HCT116 (cell line): ENCODE results near the gene ROCK1. TPM values are rescaled to one million over a fixed set of nuclear protein-coding genes. Genes with fewer than 3 reads are reported as not detected.

Source experiments
- ATAC-seq: fragments of 200-7000 bp; cut with Tn5 transposase; 2 replicates; pipeline ENCODE4 v1.9.1; 2020; ENCODE audit warnings: mild to moderate bottlenecking, moderate library complexity
- BruUV-seq: library from RNA; stranded (reverse); fragments of 400-500 nt; replicated peaks from 2 replicates; lab custom pipeline; 2021; lab: Mats Ljungman, UMichigan
- CTCF ChIA-PET: fragments of 300-600 bp; sonication (Branson Sonifier 250); formaldehyde crosslinking; loops from one replicate; lab custom pipeline; 2021; ENCODE audit warnings: antibody characterized with exemption; lab: Charles Lee
- POLR2A ChIA-PET: fragments of 300-600, 350-600 bp; sonication (Branson Sonifier 250); formaldehyde crosslinking; loops from one replicate; lab custom pipeline; 2021; ENCODE audit warnings: antibody characterized with exemption; lab: Charles Lee
- RAD21 ChIA-PET, 2 experiments: fragments of 300-600 bp; sonication (Branson Sonifier 250); formaldehyde crosslinking; loops; one replicate each; lab custom pipeline; 2023; ENCODE audit warnings: low total read pairs in 2 of 2; ENCODE audit not compliant: uncharacterized antibody in 2 of 2, unreplicated experiment in 2 of 2, low non-redundant PET in 1 of 2; lab: Charles Lee
- DNase-seq: peaks from one replicate; pipeline ENCODE4 v3.0.0-alpha.2; 2010; ENCODE audit warnings: low read depth, low spot score
- H2AFZ ChIP-seq: fragments of 200-600 bp; shearing (Covaris generic), sonication (generic); 2 replicates; pipeline ENCODE4 v1.6.1; 2017; ENCODE audit warnings: low read depth, mixed run types, mixed read lengths, antibody characterized with exemption, low read length; ENCODE audit not compliant: poor library complexity, severe bottlenecking
- H3K27ac ChIP-seq: 2 replicates; pipeline ENCODE4 v1.5.1; 2012; ENCODE audit warnings: low read depth, low read length
- H3K27me3 ChIP-seq: fragments of 200-600 bp; sonication (generic); 2 replicates; pipeline ENCODE4 v1.6.1; 2016; ENCODE audit warnings: mixed run types, low read length, mixed read lengths; ENCODE audit not compliant: insufficient read depth
- H3K36me3 ChIP-seq, 2 experiments: fragments of 200-500 bp in 1 of 2; fragments of 200-600 bp in 1 of 2; sonication (Bioruptor generic) in 1 of 2; sonication (generic) in 1 of 2; 2 replicates each; pipeline versions ENCODE4 v1.5.1 to v1.6.1; 2014 to 2016; ENCODE audit warnings: low read length in 2 of 2, inconsistent platforms in 1 of 2, mixed read lengths in 1 of 2, mixed run types in 1 of 2; ENCODE audit not compliant: insufficient read depth in 2 of 2, control insufficient read depth in 1 of 2
- H3K4me1 ChIP-seq, 2 experiments: fragments of 200-600 bp in 1 of 2; sonication (generic) in 1 of 2; 2 replicates each; pipeline versions ENCODE4 v1.5.1 to v1.6.1; 2012 to 2017; ENCODE audit warnings: low read length in 2 of 2, inconsistent platforms in 1 of 2, mild to moderate bottlenecking in 1 of 2, mixed read lengths in 1 of 2, mixed run types in 1 of 2, moderate library complexity in 1 of 2; ENCODE audit not compliant: insufficient read depth in 2 of 2, control insufficient read depth in 1 of 2
- H3K4me2 ChIP-seq: fragments of 200-600 bp; sonication (generic); 2 replicates; pipeline ENCODE4 v1.6.1; 2017; ENCODE audit warnings: mixed run types, low read length, mixed read lengths
- H3K4me3 ChIP-seq, 2 experiments: fragments of 200-600 bp in 1 of 2; sonication (generic) in 1 of 2; replicated peaks in 1 of 2; 2 replicates each; pipeline ENCODE4 v1.5.1; 2011 to 2016; ENCODE audit warnings: low read length in 2 of 2, control low read depth in 1 of 2, low read depth in 1 of 2, mild to moderate bottlenecking in 1 of 2, mixed read lengths in 1 of 2, mixed run types in 1 of 2
- H3K79me2 ChIP-seq: fragments of 200-600 bp; sonication (generic); 2 replicates; pipeline ENCODE4 v1.6.1; 2017; ENCODE audit warnings: mild to moderate bottlenecking, mixed run types, low read length, moderate library complexity, mixed read lengths; ENCODE audit not compliant: insufficient read depth
- H3K9ac ChIP-seq: fragments of 200-600 bp; sonication (generic); 2 replicates; pipeline ENCODE4 v1.6.1; 2016; ENCODE audit warnings: low read length, mixed read lengths
- H3K9me2 ChIP-seq: fragments of 200-600 bp; sonication (generic), shearing (Covaris generic); 2 replicates; pipeline ENCODE4 v1.6.1; 2017; ENCODE audit warnings: mixed run types, mild to moderate bottlenecking, moderate library complexity; ENCODE audit not compliant: insufficient read depth
- H3K9me3 ChIP-seq, 2 experiments: fragments of 200-500 bp in 1 of 2; fragments of 200-600 bp in 1 of 2; sonication (Bioruptor generic) in 1 of 2; sonication (generic) in 1 of 2; 2 replicates each; pipeline ENCODE4 v1.6.1; 2014 to 2017; ENCODE audit warnings: low read length in 2 of 2, mixed read lengths in 2 of 2, inconsistent platforms in 1 of 2, low read depth in 1 of 2, mild to moderate bottlenecking in 1 of 2, mixed run types in 1 of 2, moderate library complexity in 1 of 2; ENCODE audit not compliant: control insufficient read depth in 1 of 2, insufficient read depth in 1 of 2
- H4K20me1 ChIP-seq: fragments of 200-600 bp; sonication (generic), shearing (Covaris generic); 2 replicates; pipeline ENCODE4 v1.6.1; 2017; ENCODE audit warnings: mixed run types, mild to moderate bottlenecking, moderate library complexity; ENCODE audit not compliant: insufficient read depth
- CEBPB ChIP-seq: IDR thresholded peaks from 2 replicates; pipeline ENCODE4 v1.6.1; 2012; ENCODE audit warnings: low read depth
- EGR1 ChIP-seq: IDR thresholded peaks from 2 replicates; pipeline ENCODE4 v1.6.1; 2012; ENCODE audit warnings: low read depth
- POLR2AphosphoS5 ChIP-seq: IDR thresholded peaks from 2 replicates; pipeline ENCODE4 v1.6.1; 2011; ENCODE audit warnings: mild to moderate bottlenecking, low read depth, low read length, moderate library complexity
- RAD21 ChIP-seq: IDR thresholded peaks from 2 replicates; pipeline ENCODE4 v1.6.1; 2012; ENCODE audit warnings: low read depth, mild to moderate bottlenecking
- REST ChIP-seq: IDR thresholded peaks from 2 replicates; pipeline ENCODE4 v1.6.1; 2012; ENCODE audit warnings: low read depth
- SIN3A ChIP-seq: IDR thresholded peaks from 2 replicates; pipeline ENCODE4 v1.6.1; 2012; ENCODE audit warnings: low read depth
- ZNF274 ChIP-seq: fragments of 200-500 bp; sonication (Bioruptor generic); IDR thresholded peaks from 2 replicates; pipeline ENCODE4 v1.6.1; 2014; ENCODE audit warnings: mild to moderate bottlenecking, low read depth, low read length, inconsistent platforms
- intact Hi-C: fragments of 100-400 bp; cut with micrococcal nuclease; formaldehyde crosslinking; loops from 2 replicates; pipeline ENCODE4 v1.10.0; 2022
- total RNA-seq: library from RNA; stranded (reverse); gene quantifications from one replicate; pipeline ENCODE4 v1.2.1, GENCODE V29; 2021; ENCODE audit not compliant: unreplicated experiment

Gene ROCK1
- total RNA-seq, 1 experiment from 2014 or later: 38.1 TPM

- H3K36me3 ChIP-seq: peaks cover 0 to 15% of the 10 kb centered on the region in 2 experiments; a peak in 2 of 4 replicates
- RAD21 ChIA-PET: no interaction called here
- intact Hi-C loops: no loop called here
These were observed 71.1 kb downstream of the ROCK1 start for GRCh38 chr18:21040466-21040865.

More at GRCh38 chr18:21040466-21040865, 71.1 kb downstream of the ROCK1 start:
- H3K4me2 ChIP-seq: no peak overlapping the region
- DNase-seq (no peak), ATAC-seq (no peak)
- no peak overlapping the region for H2AFZ ChIP-seq
- no peaks in the 10 kb centered on the region for H4K20me1 ChIP-seq
- ChIA-PET POLR2A (no interaction called here), CTCF (no interaction called here)
- H3K9me3 ChIP-seq: no peaks in the 10 kb centered on the region
- H3K79me2 ChIP-seq: no peaks in the 10 kb centered on the region
- no TSS peak for BruUV-seq
- H3K4me3 ChIP-seq: no peak overlapping the region
- H3K27ac ChIP-seq: no peak overlapping the region
- H3K9me2 ChIP-seq: no peaks in the 10 kb centered on the region
- H3K4me1 ChIP-seq: no peaks in the 10 kb centered on the region
- H3K27me3 ChIP-seq: no peaks in the 10 kb centered on the region
- TF ChIP-seq REST: no peak
- no peak for TF ChIP-seq SIN3A
- TF ChIP-seq ZNF274: no peak
- no peak for TF ChIP-seq POLR2AphosphoS5
- no peak for TF ChIP-seq CEBPB
- TF ChIP-seq EGR1: no peak
- TF ChIP-seq RAD21: no peak
- no peak overlapping the region for H3K9ac ChIP-seq
